Measurements from ENCODE around the gene HOTAIR.

GRCh38 chr12:53994264-53995001 lies 19.7 kb upstream of the HOTAIR start:
- TF ChIP-seq CTCF (IDR thresholded peaks at IDR 0.05) (no peak), POLR2A (IDR thresholded peaks at IDR 0.05) (no peak), EP300 (IDR thresholded peaks at IDR 0.05) (no peak)
